HEK293 (cell line): ENCODE results near the gene TBC1D14.
A peak's percentile ranks its signal among the peaks of the same experiment; 100 is the strongest.

Experiments
- CTCF ChIA-PET: fragments of 350-600 bp; formaldehyde crosslinking; extraction: SDS; loops from one replicate; lab custom pipeline; 2021; ENCODE audit warnings: antibody characterized with exemption; lab: Yijun Ruan, JAX
- POLR2A ChIA-PET: fragments of 300-600 bp; formaldehyde crosslinking; extraction: SDS; loops from one replicate; lab custom pipeline; 2020; ENCODE audit warnings: antibody characterized with exemption, inconsistent platforms; lab: Yijun Ruan, JAX
- H3K27ac ChIP-seq: fragments of 200-500 bp; sonication (Bioruptor generic); 2 replicates; pipeline ENCODE4 v1.5.1; 2014; ENCODE audit warnings: low read depth, low read length, control low read depth, inconsistent platforms; ENCODE audit errors: extremely low read depth
- H3K36me3 ChIP-seq, 2 experiments: fragments of 200-500 bp in 1 of 2; sonication (Bioruptor generic) in 1 of 2; 1 replicate in 1 of 2; 2 replicates in 1 of 2; pipeline ENCODE4 v1.5.1; 2014 to 2017; ENCODE audit warnings: inconsistent platforms in 2 of 2, low read length in 2 of 2; ENCODE audit not compliant: control insufficient read depth in 2 of 2, insufficient read depth in 1 of 2
- H3K4me1 ChIP-seq: fragments of 200-500 bp; sonication (Bioruptor generic); 2 replicates; pipeline ENCODE4 v1.5.1; 2014; ENCODE audit warnings: mild to moderate bottlenecking, low read length, inconsistent platforms; ENCODE audit not compliant: control insufficient read depth, insufficient read depth
- H3K4me3 ChIP-seq: 2 replicates; pipeline ENCODE4 v1.5.1; 2011; ENCODE audit warnings: low read depth, mild to moderate bottlenecking, control low read depth, low read length, moderate library complexity
- H3K9me3 ChIP-seq: fragments of 200-500 bp; sonication (Bioruptor generic); 2 replicates; pipeline ENCODE4 v1.5.1; 2014; ENCODE audit warnings: low read depth, low read length, inconsistent platforms; ENCODE audit not compliant: control insufficient read depth, insufficient read depth
- ATF2 ChIP-seq: fragments of 450-650 bp; formaldehyde crosslinking; IDR thresholded peaks from 2 replicates; pipeline ENCODE4 v1.5.1; 2016; ENCODE audit warnings: missing biosample characterization, missing genetic modification characterization, low read depth
- GFI1B ChIP-seq: fragments of 450-650 bp; formaldehyde crosslinking; IDR thresholded peaks from 2 replicates; pipeline ENCODE4 v1.5.1; 2016; ENCODE audit warnings: missing biosample characterization, missing genetic modification characterization
- GLIS1 ChIP-seq: fragments of 450-650 bp; formaldehyde crosslinking; IDR thresholded peaks from 2 replicates; pipeline ENCODE4 v1.5.1; 2016; ENCODE audit warnings: missing biosample characterization, missing genetic modification characterization
- KLF1 ChIP-seq: fragments of 450-650 bp; formaldehyde crosslinking; IDR thresholded peaks from 2 replicates; pipeline ENCODE4 v1.5.1; 2016; ENCODE audit warnings: missing biosample characterization, missing genetic modification characterization
- KLF8 ChIP-seq: fragments of 450-650 bp; formaldehyde crosslinking; IDR thresholded peaks from 2 replicates; pipeline ENCODE4 v1.5.1; 2016; ENCODE audit warnings: missing biosample characterization, missing genetic modification characterization
- MEIS1 ChIP-seq: sonication (generic); formaldehyde crosslinking; IDR thresholded peaks from 2 replicates; pipeline ENCODE4 v1.8.1; 2022; ENCODE audit warnings: missing genetic modification reagents, mild to moderate bottlenecking, borderline replicate concordance
- PRDM4 ChIP-seq: fragments of 450-650 bp; formaldehyde crosslinking; IDR thresholded peaks from 2 replicates; pipeline ENCODE4 v1.5.1; 2017; ENCODE audit warnings: missing biosample characterization, missing genetic modification characterization
- REST ChIP-seq: fragments of 450-650 bp; formaldehyde crosslinking; IDR thresholded peaks from 2 replicates; pipeline ENCODE4 v1.5.1; 2016; ENCODE audit warnings: missing biosample characterization, missing genetic modification characterization
- ZBTB17 ChIP-seq: fragments of 450-650 bp; formaldehyde crosslinking; IDR thresholded peaks from 2 replicates; pipeline ENCODE4 v1.5.1; 2016; ENCODE audit warnings: missing biosample characterization, missing genetic modification characterization
- ZBTB44 ChIP-seq: fragments of 450-650 bp; IDR thresholded peaks from 2 replicates; pipeline ENCODE4 v1.5.1; 2018; ENCODE audit warnings: missing biosample characterization, mild to moderate bottlenecking, missing genetic modification characterization
- ZFP41 ChIP-seq: fragments of 450-650 bp; formaldehyde crosslinking; IDR thresholded peaks from 2 replicates; pipeline ENCODE4 v1.5.1; 2016; ENCODE audit warnings: missing biosample characterization, missing genetic modification characterization, borderline replicate concordance
- ZNF140 ChIP-seq: fragments of 450-650 bp; formaldehyde crosslinking; IDR thresholded peaks from 2 replicates; pipeline ENCODE4 v1.5.1; 2016; ENCODE audit warnings: missing biosample characterization, missing genetic modification characterization
- ZNF221 ChIP-seq: fragments of 450-650 bp; formaldehyde crosslinking; IDR thresholded peaks from 2 replicates; pipeline ENCODE4 v1.5.1; 2017; ENCODE audit warnings: missing biosample characterization, missing genetic modification characterization, borderline replicate concordance
- ZNF341 ChIP-seq: fragments of 450-650 bp; formaldehyde crosslinking; IDR thresholded peaks from 2 replicates; pipeline ENCODE4; 2016; ENCODE audit warnings: low read depth, missing biosample characterization, missing genetic modification characterization
- ZNF366 ChIP-seq: fragments of 450-650 bp; formaldehyde crosslinking; conservative IDR thresholded peaks from 2 replicates; pipeline ENCODE4 v1.5.1; 2016; ENCODE audit warnings: missing biosample characterization, missing genetic modification characterization
- ZNF398 ChIP-seq: fragments of 450-650 bp; formaldehyde crosslinking; IDR thresholded peaks from 2 replicates; pipeline ENCODE4 v1.5.1; 2017; ENCODE audit warnings: missing biosample characterization, missing genetic modification characterization
- ZNF654 ChIP-seq: fragments of 450-650 bp; formaldehyde crosslinking; IDR thresholded peaks from 2 replicates; pipeline ENCODE4 v1.5.1; 2016; ENCODE audit warnings: low read depth, missing biosample characterization, missing genetic modification characterization
- ZNF658 ChIP-seq: fragments of 450-650 bp; formaldehyde crosslinking; IDR thresholded peaks from 2 replicates; pipeline ENCODE4; 2016; ENCODE audit warnings: missing biosample characterization, missing genetic modification characterization
- ZNF768 ChIP-seq: fragments of 450-650 bp; formaldehyde crosslinking; IDR thresholded peaks from 2 replicates; pipeline ENCODE4 v1.5.1; 2018; ENCODE audit warnings: missing biosample characterization, mild to moderate bottlenecking, missing genetic modification characterization

The TBC1D14 gene

GRCh38 chr4:6987588-6987961 lies 77.9 kb downstream of the TBC1D14 start:
- POLR2A ChIA-PET, result interaction anchor here (1.9 to 2.3 kb wide), 3 partner anchors 55 to 81 kb away, joined by 8 to 10 read pairs (median 8); partner anchors contain the start of genes GRPEL1, TADA2B and TBC1D14
- Histone ChIP-seq H3K4me3 (peak overlapping the region; percentile 75), H3K36me3 (peaks cover 0 to 17% of the 10 kb centered on the region in 2 experiments; a peak in 1 of 3 replicates), H3K9me3 (no peaks in the 10 kb centered on the region), H3K4me1 (peaks cover 8% of the 10 kb centered on the region), H3K27ac (peak overlapping the region; percentile 47; the same call in 1 of the 2 replicates)
- CTCF ChIA-PET, result interaction anchor here (0.9 to 2.0 kb wide), 2 partner anchors 12 to 13 kb away, joined by 4 to 8 read pairs; no protein-coding TSS in a partner anchor
- TF ChIP-seq MEIS1 (CRISPR knock-in tag) (no peak), PRDM4 (no peak), GLIS1 (tag by site-specific recombination) (0 out of 2 replicates have a peak, but pooled peaks have one; percentile 1), ZBTB17 (peak; percentile 23; the same call in 1 of the 2 replicates), ZNF366 (tag by site-specific recombination) (0 out of 2 replicates have a peak, but pooled peaks have one; percentile 5), ZNF341 (tag by site-specific recombination) (0 out of 2 replicates have a peak, but pooled peaks have one; percentile 13), ZNF398 (tag by site-specific recombination) (0 out of 2 replicates have a peak, but pooled peaks have one; percentile 2)

GRCh38 chr4:6988016-6988715 lies 78.5 kb downstream of the TBC1D14 start:
- Histone ChIP-seq H3K4me3 (peak overlapping the region; percentile 75; the same call in 1 of the 2 replicates), H3K36me3 (peaks cover 0 to 17% of the 10 kb centered on the region in 2 experiments; a peak in 1 of 3 replicates), H3K4me1 (peaks cover 8% of the 10 kb centered on the region), H3K9me3 (no peaks in the 10 kb centered on the region), H3K27ac (no peak overlapping the region)
- POLR2A ChIA-PET, result interaction anchor here (0.7 to 2.3 kb wide), 5 partner anchors 55 to 315 kb away, joined by 3 to 10 read pairs (median 8); partner anchors contain the start of genes GRPEL1, TADA2B and TBC1D14
- no peak for TF ChIP-seq KLF8 (tag by site-specific recombination)
- no peak for TF ChIP-seq KLF1
- no peak for TF ChIP-seq ZNF140 (tag by site-specific recombination)
- TF ChIP-seq ATF2 (tag by site-specific recombination), result no peak
- TF ChIP-seq ZNF654 (tag by site-specific recombination), result no peak
- no peak for TF ChIP-seq ZNF768 (tag by site-specific recombination)
- no peak for TF ChIP-seq GFI1B (tag by site-specific recombination)
- no peak for TF ChIP-seq ZFP41 (tag by site-specific recombination)
- no peak for TF ChIP-seq ZBTB44 (tag by site-specific recombination)
- no peak for TF ChIP-seq ZNF658 (tag by site-specific recombination)
- no peak for TF ChIP-seq ZNF221 (tag by site-specific recombination)
- no peak for TF ChIP-seq REST
- TF ChIP-seq ZNF341 (tag by site-specific recombination), result no peak
- TF ChIP-seq, all 188 proteins: peak for 0
- CTCF ChIA-PET, result interaction anchor here (0.9 kb wide), 1 partner anchor 12 kb away, joined by 4 read pairs; no protein-coding TSS in a partner anchor
